IMR-90 (cell line): ENCODE measurements around the gene MINDY3.

ENCODE experiments used
- BHLHE40 ChIP-seq: fragments of 150-350 bp; IDR thresholded peaks from 2 replicates; pipeline ENCODE4 v1.6.1; 2016; ENCODE audit warnings: mild to moderate bottlenecking, low read depth, low read length
- CEBPB ChIP-seq: IDR thresholded peaks from 2 replicates; pipeline ENCODE4 v1.6.1; 2012; ENCODE audit warnings: low read depth, low read length, improper control_type of control experiment
- CTCF ChIP-seq: conservative IDR thresholded peaks from 2 replicates; pipeline ENCODE4 v1.5.1; 2012; ENCODE audit warnings: mild to moderate bottlenecking, low read depth, low read length, improper control_type of control experiment
- FOS ChIP-seq: fragments of 150-350 bp; IDR thresholded peaks from 2 replicates; pipeline ENCODE4 v1.6.1; 2016; ENCODE audit warnings: low read depth, low read length
- MAFK ChIP-seq: IDR thresholded peaks from 2 replicates; pipeline ENCODE4 v1.6.1; 2012; ENCODE audit warnings: low read depth, low read length, improper control_type of control experiment
- POLR2A ChIP-seq: IDR thresholded peaks from 2 replicates; pipeline ENCODE4 v1.6.1; 2012; ENCODE audit warnings: mild to moderate bottlenecking, low read depth, low read length
- RAD21 ChIP-seq: IDR thresholded peaks from 2 replicates; pipeline ENCODE4 v1.6.1; 2012; ENCODE audit warnings: low read length, improper control_type of control experiment
- RCOR1 ChIP-seq: IDR thresholded peaks from 2 replicates; pipeline ENCODE4 v1.6.1; 2012; ENCODE audit warnings: mild to moderate bottlenecking, low read length, improper control_type of control experiment; ENCODE audit not compliant: insufficient replicate concordance
- RFX5 ChIP-seq: IDR thresholded peaks from 2 replicates; pipeline ENCODE4 v1.8.0; 2012; ENCODE audit warnings: low read depth, mild to moderate bottlenecking, low read length, moderate library complexity
- SMC3 ChIP-seq: fragments of 150-350 bp; IDR thresholded peaks from 2 replicates; pipeline ENCODE4 v1.6.1; 2016; ENCODE audit warnings: low read depth, mild to moderate bottlenecking, antibody characterized with exemption, low read length, moderate library complexity
- TF ChIP-seq, protein P1 (sequence below): fragments of 150-350 bp; IDR thresholded peaks from 2 replicates; pipeline ENCODE4 v1.6.1; 2016; ENCODE audit warnings: low read depth, mild to moderate bottlenecking, low read length, moderate library complexity, borderline replicate concordance
- TF ChIP-seq, protein P2 (sequence below): fragments of 150-350 bp; IDR thresholded peaks from 2 replicates; pipeline ENCODE4 v1.6.1; 2017; ENCODE audit warnings: mild to moderate bottlenecking, antibody characterized with exemption, low read length, low read depth

DNA sequence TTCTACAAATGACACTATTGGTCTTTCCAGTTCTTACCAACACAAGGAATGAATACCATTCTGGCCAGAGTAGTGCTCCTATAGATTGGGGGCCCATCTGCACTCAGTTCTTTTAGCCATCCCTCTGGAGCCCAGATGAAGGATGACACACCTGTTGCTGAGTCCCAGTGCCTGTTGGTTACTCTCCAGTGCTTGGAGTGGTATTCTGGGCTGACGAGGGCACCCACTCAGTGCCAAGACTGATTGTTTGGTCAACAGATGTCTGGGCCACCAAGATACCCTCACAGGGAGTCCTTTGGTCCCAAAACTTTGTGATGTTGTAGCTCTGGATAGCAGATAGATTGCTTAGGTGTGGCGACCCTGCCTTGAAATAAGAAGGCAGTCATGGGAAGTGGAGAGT lies 116.9 kb downstream of the MINDY3 start:
- TF ChIP-seq RFX5 (no peak), CTCF (no peak), MAFK (no peak), FOS (no peak), CEBPB (no peak), POLR2A (no peak), RAD21 (no peak), BHLHE40 (no peak), RCOR1 (no peak), SMC3 (no peak)
- TF ChIP-seq, protein P1, sequence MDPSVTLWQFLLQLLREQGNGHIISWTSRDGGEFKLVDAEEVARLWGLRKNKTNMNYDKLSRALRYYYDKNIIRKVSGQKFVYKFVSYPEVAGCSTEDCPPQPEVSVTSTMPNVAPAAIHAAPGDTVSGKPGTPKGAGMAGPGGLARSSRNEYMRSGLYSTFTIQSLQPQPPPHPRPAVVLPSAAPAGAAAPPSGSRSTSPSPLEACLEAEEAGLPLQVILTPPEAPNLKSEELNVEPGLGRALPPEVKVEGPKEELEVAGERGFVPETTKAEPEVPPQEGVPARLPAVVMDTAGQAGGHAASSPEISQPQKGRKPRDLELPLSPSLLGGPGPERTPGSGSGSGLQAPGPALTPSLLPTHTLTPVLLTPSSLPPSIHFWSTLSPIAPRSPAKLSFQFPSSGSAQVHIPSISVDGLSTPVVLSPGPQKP, result no peak
- TF ChIP-seq, protein P2, sequence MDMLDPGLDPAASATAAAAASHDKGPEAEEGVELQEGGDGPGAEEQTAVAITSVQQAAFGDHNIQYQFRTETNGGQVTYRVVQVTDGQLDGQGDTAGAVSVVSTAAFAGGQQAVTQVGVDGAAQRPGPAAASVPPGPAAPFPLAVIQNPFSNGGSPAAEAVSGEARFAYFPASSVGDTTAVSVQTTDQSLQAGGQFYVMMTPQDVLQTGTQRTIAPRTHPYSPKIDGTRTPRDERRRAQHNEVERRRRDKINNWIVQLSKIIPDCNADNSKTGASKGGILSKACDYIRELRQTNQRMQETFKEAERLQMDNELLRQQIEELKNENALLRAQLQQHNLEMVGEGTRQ, result no peak
